HG02943 (cell line): Measurements from ENCODE around the gene KRTAP1-5.
"Not testable (repeated sequence)": the region's sequence is repeated elsewhere in the genome, so short reads cannot be mapped to it uniquely, and the experiment has no call there.

Experiments used
- ATAC-seq: cut with Tn5 transposase; IDR thresholded peaks from one replicate; pipeline ENCODE4 v1.9.1; 2021; ENCODE audit warnings: mild to moderate bottlenecking, low read depth, moderate library complexity; ENCODE audit not compliant: unreplicated experiment

Gene KRTAP1-5

GRCh38 chr17:41026715-41027471 is at the start of gene KRTAP1-5:
KRTAP1-5 (minus strand) TSS chr17:41027208; CDS start chr17:41027155, 53 bp downstream.
- ATAC-seq: no peak

DNA sequence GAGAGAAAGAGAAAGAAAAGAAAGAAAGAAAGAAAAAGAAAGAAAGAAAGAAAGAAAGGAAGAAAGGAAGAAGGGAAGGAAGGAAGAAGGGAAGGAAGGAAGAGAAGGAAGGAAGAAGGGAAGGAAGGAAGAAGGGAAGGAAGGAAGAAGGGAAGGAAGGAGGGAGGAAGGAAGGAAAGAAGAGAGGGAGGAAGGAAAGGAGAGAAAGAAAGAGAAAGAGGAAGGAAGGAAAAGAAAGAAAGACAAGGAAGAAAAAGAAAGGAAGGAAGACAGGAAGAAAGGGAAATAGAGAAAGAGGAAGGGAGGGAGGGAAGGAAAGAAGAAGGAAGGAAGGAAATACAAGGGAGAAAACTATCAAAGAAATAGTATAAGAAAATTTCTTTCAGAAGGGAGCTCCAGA is 49.8 kb upstream of the KRTAP1-5 start:
- no peak for ATAC-seq

- no peak for ATAC-seq
Measured at GRCh38 chr17:41073676-41074075, 46.7 kb upstream of the KRTAP1-5 start.

DNA sequence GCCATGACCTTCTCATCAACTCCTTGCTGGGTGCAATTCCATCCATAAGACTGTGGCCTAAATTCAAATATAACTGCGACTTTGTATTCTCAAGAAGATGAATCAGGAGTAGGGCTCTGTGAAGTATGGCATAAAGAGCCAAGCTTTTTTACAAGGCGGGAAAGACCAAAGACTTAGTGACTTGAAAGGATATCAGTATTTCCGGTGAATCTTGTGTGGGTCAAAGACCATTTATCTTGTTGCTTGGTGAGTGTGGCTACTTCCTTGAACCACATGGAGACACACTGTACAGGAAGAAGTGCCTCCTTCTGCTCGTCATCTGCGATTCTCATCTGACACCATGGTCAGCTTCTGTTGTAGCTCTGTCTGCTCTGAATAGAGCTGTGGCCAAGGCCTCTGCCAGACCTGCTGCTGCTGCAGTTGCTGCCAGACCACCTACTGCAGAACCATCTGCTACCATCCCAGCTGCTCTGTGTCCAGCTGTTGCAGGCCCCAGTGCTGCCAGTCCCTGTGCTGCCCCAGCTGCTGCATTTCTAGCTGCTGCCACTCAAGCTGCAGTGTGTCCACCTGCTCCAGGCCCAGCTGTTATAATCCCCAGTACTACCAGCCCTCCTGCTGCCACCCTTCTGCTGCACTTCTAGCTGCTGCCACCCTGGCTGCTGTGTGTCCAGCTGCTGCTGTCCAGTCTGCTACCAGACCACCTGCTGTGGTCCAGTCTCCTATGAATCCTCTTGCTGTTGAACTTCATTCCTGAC is 44.8 kb upstream of the KRTAP1-5 start:
- ATAC-seq: no peak

GRCh38 chr17:41069031-41069430 is 42.0 kb upstream of the KRTAP1-5 start:
- no peak for ATAC-seq

DNA sequence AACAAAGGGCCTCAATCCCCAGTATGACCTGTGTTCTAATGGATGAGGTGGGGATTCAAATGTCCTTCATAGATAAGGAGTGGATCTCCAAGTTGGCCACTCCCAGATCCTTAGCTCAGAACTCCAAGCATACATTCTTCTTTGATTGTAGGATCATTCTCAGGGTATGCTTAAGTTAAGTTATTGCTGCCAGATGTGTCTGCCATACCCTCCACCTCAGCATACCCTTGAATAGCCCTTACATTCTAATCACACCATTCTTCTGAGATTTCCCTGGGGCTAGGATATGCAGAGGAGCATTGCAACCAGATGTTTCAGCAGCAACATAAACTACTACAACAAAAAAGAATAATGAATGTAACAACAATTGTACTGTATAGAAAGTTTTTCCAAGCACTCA is 40.3 kb upstream of the KRTAP1-5 start:
- ATAC-seq: no peak

DNA sequence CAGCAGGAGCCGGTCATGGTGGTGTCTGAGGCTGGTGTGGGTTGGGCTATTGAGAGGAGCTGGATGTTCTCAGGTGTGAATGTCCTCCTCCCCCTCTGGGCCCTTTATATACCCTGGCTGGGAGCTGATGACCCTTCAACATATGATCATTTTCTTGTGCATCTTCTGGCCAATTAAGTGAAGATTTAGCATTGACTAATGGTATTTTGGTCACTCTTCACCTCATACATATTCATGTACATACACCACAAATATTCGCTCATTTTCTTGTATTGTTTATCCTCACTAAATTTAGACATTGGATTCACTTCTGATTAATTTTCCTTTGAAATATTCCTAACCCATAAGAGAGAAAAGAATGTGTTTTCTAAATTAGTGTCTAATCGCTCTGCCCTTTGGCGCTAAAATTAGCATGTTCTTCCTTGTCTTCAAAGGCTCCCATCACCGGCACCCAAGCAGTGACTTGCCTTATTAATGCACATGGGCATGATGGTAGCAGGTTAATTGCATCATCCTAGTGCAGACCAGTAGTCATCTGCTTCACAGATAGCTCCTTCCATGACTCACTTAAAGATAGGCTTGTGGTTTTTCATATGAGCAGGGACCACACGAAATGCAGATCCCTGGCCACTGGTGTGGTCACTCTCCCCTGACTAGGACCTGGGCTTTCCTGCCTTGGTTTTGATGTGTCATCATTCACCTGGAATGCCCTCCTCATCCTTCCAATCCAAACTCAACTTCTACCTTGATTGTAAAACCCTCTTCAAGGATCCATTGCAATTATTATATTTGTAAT is 39.0 kb upstream of the KRTAP1-5 start, which contains the start of gene KRTAP2-4:
Gene KRTAP2-4 (minus strand): TSS at position 51 of the 796 bp plus-strand sequence. CDS start 34 bp downstream, at position 17.
- no peak for ATAC-seq

- ATAC-seq: not testable (repeated sequence)
Measured at GRCh38 chr17:41065016-41065689, 38.1 kb upstream of the KRTAP1-5 start.

- no peak for ATAC-seq
Measured at GRCh38 chr17:41064301-41064700, 37.3 kb upstream of the KRTAP1-5 start.

DNA sequence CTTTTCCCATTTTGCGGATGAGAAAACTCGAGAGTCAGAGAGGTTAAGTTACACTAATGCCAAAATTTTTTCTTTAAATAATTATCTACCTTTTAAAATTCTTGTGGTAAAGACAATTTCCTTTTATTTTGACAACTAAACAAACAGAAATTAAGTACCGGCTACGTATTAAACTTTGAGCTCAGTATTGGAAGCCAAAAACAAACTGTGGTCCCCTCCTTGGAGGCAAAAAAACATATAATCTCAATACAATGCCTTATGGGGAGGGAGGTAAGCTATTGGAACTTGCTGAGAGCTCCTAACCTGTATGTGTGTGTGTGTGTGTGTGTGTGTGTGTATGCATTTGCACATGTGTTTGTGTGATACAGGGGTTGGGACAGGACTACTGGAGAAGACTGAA is 36.4 kb upstream of the KRTAP1-5 start:
- ATAC-seq: no peak

GRCh38 chr17:41061964-41062363 is 35.0 kb upstream of the KRTAP1-5 start:
- no peak for ATAC-seq

DNA sequence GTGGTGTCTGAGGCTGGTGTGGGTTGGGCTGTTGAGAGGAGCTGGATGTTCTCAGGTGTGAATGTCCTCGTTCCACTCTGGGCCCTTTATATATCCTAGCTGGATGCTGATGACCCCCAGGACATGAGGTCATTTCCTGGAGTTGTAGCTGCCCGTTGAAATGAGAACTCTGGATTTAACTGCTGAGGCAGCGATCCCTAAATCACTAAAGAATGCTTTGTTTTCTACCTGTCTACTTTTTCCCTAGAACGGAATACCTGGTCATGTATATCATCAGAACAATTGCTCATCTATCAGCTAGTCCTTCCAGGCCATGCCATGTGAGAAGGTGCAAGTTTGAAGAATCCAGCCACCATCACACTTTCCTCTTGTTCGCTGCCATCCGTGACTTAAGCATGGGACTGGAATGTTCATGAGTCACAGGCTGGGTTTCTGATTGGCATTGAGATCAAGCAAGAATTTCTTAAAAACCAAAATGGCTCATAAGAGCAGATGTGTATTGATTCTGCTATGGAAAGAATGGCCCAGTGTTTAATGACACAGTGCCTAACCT is 33.1 kb upstream of the KRTAP1-5 start, which contains the start of gene KRTAP2-3:
Gene KRTAP2-3 (minus strand): TSS at position 63 of the 553 bp plus-strand sequence. CDS start 64 bp downstream, outside the sequence.
- ATAC-seq: no peak

- not testable (repeated sequence) for ATAC-seq
Measured at GRCh38 chr17:41059276-41060051, 32.5 kb upstream of the KRTAP1-5 start.

GRCh38 chr17:41058741-41059140 is 31.7 kb upstream of the KRTAP1-5 start:
- no peak for ATAC-seq

DNA sequence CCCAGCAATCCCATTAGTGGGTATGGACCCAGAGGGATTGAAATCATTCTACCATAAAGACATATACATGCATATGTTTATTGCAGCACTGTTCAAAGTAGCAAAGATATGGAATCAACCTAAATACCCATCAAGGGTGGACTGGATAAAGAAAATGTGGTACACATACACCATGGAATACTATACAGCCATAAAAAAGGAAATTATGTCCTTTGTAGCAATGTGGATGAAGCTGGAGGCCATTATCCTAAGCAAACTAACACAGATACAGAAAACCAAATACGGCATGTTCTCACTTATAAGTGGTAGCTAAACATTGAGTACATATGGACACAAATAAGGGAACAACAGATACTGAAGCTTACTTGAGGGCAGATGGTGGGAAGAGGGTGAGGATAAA is 30.5 kb upstream of the KRTAP1-5 start:
- ATAC-seq: no peak

DNA sequence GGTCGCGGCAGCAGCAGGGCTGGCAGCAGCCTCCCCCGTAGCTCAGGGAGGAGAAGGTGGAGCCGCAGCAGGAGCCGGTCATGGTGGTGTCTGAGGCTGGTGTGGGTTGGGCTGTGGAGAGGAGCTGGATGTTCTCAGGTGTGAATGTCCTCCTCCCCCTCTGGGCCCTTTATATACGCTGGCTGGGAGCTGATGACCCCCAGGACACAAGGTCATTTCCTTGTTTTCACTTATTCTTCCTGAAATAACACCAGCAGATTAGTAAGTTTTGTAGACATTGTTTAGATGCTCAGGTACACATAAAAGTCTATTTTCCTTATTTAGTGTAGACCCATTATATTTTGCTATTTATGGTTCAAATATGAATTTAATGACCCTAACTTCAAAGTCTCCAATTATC is 28.1 kb upstream of the KRTAP1-5 start, which contains the start of gene KRTAP2-2:
Gene KRTAP2-2 (minus strand): TSS at position 101 of the 400 bp plus-strand sequence. CDS start 19 bp downstream, at position 82.
- not testable (repeated sequence) for ATAC-seq

- not testable (repeated sequence) for ATAC-seq
Measured at GRCh38 chr17:41054556-41054955, 27.5 kb upstream of the KRTAP1-5 start.

DNA sequence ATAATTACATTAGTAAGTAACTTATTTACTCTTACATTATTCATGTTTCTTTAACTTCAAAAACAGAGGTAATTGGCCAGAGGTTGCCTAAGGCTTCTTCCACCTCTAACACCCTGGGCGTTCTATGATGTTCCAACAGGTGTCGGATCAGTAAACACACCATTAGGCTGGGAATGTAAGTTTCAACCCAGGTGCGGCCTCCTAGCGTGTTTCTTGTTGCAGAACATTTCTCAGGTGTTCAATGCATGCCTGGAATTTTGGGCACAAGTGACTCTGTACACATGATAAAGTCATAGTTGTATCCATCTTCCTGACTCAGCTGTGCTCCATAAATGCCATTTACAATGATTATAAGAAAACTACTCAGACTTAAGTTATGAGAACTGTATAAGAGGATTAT is 27.0 kb upstream of the KRTAP1-5 start:
- ATAC-seq: no peak

- ATAC-seq: no peak
Measured at GRCh38 chr17:41052566-41052965, 25.6 kb upstream of the KRTAP1-5 start.
